Glutamatergic neuron (in vitro differentiated cells): Measurements from ENCODE around the gene AP4E1. TPM values are rescaled to one million over a fixed set of nuclear protein-coding genes. Genes with fewer than 3 reads are reported as not detected.

Source experiments
- DNase-seq: peaks from one replicate; pipeline ENCODE4 v3.0.0; 2022
- H3K27ac Mint-ChIP-seq: one replicate; pipeline ENCODE4 v1.8.0; 2020; ENCODE audit warnings: mild to moderate bottlenecking, mixed read lengths, inconsistent platforms; ENCODE audit not compliant: unreplicated experiment
- H3K27me3 Mint-ChIP-seq: one replicate; pipeline ENCODE4 v1.8.0; 2020; ENCODE audit warnings: mild to moderate bottlenecking, moderate library complexity, mixed read lengths, inconsistent platforms; ENCODE audit not compliant: unreplicated experiment
- H3K36me3 Mint-ChIP-seq: one replicate; pipeline ENCODE4 v1.8.0; 2020; ENCODE audit warnings: mild to moderate bottlenecking, mixed read lengths, inconsistent platforms; ENCODE audit not compliant: unreplicated experiment
- H3K4me1 Mint-ChIP-seq: one replicate; pipeline ENCODE4 v1.8.0; 2020; ENCODE audit warnings: mild to moderate bottlenecking, low read depth, mixed read lengths, inconsistent platforms; ENCODE audit not compliant: unreplicated experiment
- H3K4me3 Mint-ChIP-seq: one replicate; pipeline ENCODE4 v1.8.0; 2020; ENCODE audit warnings: mild to moderate bottlenecking, mixed read lengths, inconsistent platforms; ENCODE audit not compliant: unreplicated experiment
- H3K9me3 Mint-ChIP-seq: one replicate; pipeline ENCODE4 v1.8.0; 2020; ENCODE audit warnings: mild to moderate bottlenecking, moderate library complexity, mixed read lengths, inconsistent platforms; ENCODE audit not compliant: unreplicated experiment
- CTCF ChIP-seq: fragments of 200-600 bp; sonication (generic); IDR thresholded peaks from one replicate; pipeline ENCODE4 v1.5.0; 2021; ENCODE audit not compliant: partially characterized antibody, unreplicated experiment
- long read RNA-seq: library from polyadenylated mRNA; unstranded; transcript quantifications from one replicate; pipeline ENCODE4 v2.0.0, GENCODE V29; 2020; ENCODE audit not compliant: unreplicated experiment
- total RNA-seq: library from RNA; stranded (reverse); fragmentation: NEBNext Ultra II Directional; extraction: Animal tissue kit (Norgen Biotek cat#: 25700); gene quantifications from one replicate; pipeline ENCODE4 v1.2.1, GENCODE V29; 2021; ENCODE audit not compliant: unreplicated experiment

The AP4E1 gene
- total RNA-seq = 15.9 TPM
- long read RNA-seq = 0 reads

GRCh38 chr15:50908209-50909009 lies at the start of gene AP4E1:
TSS of gene AP4E1 (plus strand) at chr15:50908683. CDS start at chr15:50908779, 96 bp downstream.
- Mint-ChIP-seq H3K9me3 (peaks cover 9% of the 10 kb centered on the region), H3K36me3 (no peaks in the 10 kb centered on the region), H3K27ac (peak within 1 kb of the TSS; percentile 77), H3K27me3 (peaks cover 5% of the 10 kb centered on the region), H3K4me1 (peaks cover 3% of the 10 kb centered on the region), H3K4me3 (peak within 1 kb of the TSS; percentile 100)
- peak; percentile 93 for DNase-seq
- TF ChIP-seq CTCF = peak; percentile 99

- H3K4me3 Mint-ChIP-seq = no peak overlapping the region
- H3K9me3 Mint-ChIP-seq = no peaks in the 10 kb centered on the region
- H3K36me3 Mint-ChIP-seq = no peaks in the 10 kb centered on the region
- DNase-seq = no peak
- no peaks in the 10 kb centered on the region for H3K4me1 Mint-ChIP-seq
- H3K27ac Mint-ChIP-seq = no peak overlapping the region
- TF ChIP-seq CTCF = no peak
- no peaks in the 10 kb centered on the region for H3K27me3 Mint-ChIP-seq
These were observed 47.7 kb upstream of the AP4E1 start for GRCh38 chr15:50860824-50861223.

- Mint-ChIP-seq H3K9me3 (no peaks in the 10 kb centered on the region), H3K36me3 (no peaks in the 10 kb centered on the region), H3K4me1 (no peaks in the 10 kb centered on the region), H3K4me3 (no peak overlapping the region), H3K27ac (no peak overlapping the region), H3K27me3 (no peaks in the 10 kb centered on the region)
- no peak for DNase-seq
- TF ChIP-seq CTCF = no peak
These were observed 45.9 kb upstream of the AP4E1 start for GRCh38 chr15:50862553-50862952.

- no peak overlapping the region for H3K4me3 Mint-ChIP-seq
- TF ChIP-seq CTCF = no peak
- no peak for DNase-seq
- H3K4me1 Mint-ChIP-seq = no peaks in the 10 kb centered on the region
- H3K36me3 Mint-ChIP-seq = no peaks in the 10 kb centered on the region
- no peaks in the 10 kb centered on the region for H3K27me3 Mint-ChIP-seq
- H3K27ac Mint-ChIP-seq = no peak overlapping the region
- H3K9me3 Mint-ChIP-seq = no peaks in the 10 kb centered on the region
These were observed 43.6 kb upstream of the AP4E1 start for GRCh38 chr15:50864873-50865272.

- H3K27me3 Mint-ChIP-seq = no peaks in the 10 kb centered on the region
- no peak overlapping the region for H3K4me3 Mint-ChIP-seq
- H3K27ac Mint-ChIP-seq = no peak overlapping the region
- H3K9me3 Mint-ChIP-seq = no peaks in the 10 kb centered on the region
- DNase-seq = no peak
- H3K4me1 Mint-ChIP-seq = no peaks in the 10 kb centered on the region
- no peaks in the 10 kb centered on the region for H3K36me3 Mint-ChIP-seq
- TF ChIP-seq CTCF = no peak
These were observed 42.7 kb upstream of the AP4E1 start for GRCh38 chr15:50865515-50866353.
